ENCODE data around the gene INAFM2.
A peak's percentile ranks its signal among the peaks of the same experiment; 100 is the strongest.

Gene INAFM2

DNA sequence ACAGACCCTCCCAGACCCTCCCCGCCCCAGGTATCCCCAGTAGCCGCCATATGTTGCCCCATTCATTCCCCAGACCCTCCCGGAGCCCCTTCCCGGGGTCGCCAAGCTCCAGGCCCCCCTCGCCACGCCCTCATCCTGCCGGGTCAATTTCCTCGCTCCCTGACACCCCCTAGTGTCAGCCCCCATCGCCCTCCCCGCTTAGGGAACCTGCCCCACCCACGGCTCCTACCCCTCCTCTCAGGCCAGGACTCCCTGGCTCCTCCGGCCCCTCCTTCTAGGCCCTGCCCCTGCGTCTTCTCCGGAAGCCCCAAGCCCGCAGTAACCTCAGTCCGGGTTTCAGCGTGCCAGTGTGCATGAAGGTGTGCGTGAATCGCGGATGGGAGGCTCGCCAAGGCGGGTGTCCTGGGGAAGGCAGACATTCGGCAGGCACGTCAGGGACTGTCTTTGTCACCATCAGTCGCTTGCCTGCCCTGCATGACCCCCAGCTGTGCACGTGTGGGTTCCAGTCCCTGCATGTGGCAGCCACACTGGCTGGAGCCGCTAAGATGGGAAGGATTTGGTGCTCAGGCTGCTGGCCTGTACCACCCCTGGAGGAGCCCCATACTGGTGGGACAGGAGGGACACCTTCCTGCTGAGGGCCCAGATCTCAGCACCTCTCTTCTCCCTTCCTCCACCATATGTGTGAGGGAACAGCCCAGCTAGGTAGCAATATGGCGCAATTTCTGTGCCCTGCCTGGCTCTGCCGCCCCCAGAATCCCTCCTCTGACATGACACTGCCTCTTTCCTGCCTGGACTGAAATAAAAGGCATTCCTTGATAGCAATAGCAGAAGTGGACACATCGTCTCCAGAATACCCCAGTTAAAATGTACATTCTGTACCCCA lies 35.2 kb downstream of the INAFM2 start:
- no peak for DNase-seq (ENCODE audit: low read depth, low spot score)

DNA sequence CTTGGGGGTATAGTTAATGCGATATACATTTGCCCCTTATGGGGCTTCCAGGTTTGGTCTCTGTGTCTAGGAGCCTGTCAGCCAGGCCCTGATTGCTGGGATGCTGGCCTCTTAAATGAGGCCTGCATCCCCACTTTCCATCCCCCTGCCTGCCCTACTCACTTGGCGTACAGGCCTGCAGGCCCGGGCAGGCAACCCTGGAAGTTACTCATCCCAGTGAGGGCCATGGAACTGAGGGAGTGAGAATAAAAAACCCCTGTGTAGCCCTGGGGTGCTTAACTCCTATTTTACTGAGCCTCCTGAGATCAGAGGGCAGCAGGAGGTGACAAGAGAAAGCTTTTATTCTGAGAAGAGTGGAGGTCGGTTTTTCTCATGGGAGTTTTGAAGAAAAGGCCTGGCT lies 36.5 kb downstream of the INAFM2 start:
- no peak for DNase-seq (ENCODE audit: low read depth, low spot score)

DNA sequence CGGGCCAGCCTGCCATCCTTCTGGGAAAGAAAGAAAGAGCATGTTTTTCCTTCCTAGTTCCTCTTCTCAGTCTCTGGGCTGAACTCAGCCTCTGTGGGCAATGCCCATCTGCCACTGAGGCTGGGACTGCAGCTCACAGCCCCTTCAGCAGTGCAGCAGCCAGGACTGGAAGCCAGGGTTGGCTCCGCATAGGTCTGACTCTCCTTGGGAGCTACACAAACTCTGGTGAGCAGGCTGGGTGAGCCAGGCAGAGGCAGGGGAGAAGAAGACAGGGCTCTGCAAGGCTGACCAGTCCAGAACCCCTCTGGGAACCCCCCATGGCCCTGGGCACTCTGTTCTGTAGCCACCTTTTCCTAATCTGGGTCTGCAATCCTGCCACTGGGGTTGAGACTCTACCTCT lies 38.1 kb downstream of the INAFM2 start:
- DNase-seq (ENCODE audit: low read depth, low spot score), result no peak

DNA sequence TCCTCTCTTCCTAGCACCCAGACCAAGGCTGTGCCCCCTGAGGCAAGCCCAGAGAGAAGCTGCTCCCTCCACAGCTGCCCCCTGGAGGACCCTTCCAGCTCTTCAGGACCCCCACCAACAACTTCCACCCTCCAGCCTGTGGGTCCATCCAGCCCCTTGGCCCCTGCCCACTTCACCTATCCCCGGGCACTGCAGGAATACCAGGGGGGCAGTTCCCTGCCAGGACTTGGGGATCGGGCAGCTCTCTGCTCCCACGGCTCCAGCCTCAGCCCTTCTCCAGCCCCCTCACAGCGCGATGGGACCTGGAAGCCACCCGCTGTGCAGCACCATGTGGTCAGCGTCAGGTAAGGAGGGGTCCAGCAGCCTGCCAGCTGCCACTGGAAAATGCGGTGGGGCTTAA lies 40.1 kb downstream of the INAFM2 start:
- DNase-seq (ENCODE audit: low read depth, low spot score), result no peak

DNA sequence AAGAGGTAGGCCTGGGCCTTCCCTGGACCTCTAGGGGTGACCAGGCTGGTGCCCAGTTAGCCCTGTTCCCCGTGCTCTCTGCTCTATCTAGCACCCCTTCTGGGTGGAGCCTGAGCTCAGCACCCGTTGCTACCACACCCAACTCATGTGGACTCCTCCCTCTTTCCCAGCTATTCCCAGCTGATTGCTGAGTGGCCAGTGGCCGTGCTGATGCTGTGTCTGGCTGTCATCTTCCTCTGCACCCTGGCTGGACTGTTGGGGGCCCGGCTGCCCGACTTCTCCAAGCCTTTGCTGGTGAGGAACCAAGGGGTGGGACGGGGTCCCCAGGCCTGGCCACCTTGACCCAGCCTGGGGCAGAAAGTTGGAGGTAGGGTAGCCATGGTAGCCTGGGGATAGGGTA lies 40.8 kb downstream of the INAFM2 start:
- no peak for DNase-seq (ENCODE audit: low read depth, low spot score)

DNA sequence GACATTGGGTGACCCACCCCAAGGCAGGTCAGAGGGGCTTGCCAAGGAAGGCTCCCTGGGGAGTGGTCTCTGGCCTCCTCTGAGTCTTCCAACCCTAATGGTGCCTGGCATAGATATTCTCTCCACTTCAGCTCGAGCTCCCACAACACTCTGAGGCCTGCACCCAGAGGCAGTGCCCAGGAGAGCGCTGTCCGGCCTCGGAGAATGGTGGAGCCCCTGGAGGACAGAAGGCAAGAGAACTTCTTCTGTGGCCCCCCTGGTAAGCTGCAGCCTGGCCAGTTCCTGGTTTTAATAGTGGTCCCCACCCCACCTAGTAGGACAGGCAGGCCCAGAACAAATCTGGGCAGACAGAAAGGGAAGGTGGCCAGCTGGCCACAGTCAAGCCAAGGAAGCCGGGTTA lies 41.5 kb downstream of the INAFM2 start:
- no peak for DNase-seq (ENCODE audit: low read depth, low spot score)

DNA sequence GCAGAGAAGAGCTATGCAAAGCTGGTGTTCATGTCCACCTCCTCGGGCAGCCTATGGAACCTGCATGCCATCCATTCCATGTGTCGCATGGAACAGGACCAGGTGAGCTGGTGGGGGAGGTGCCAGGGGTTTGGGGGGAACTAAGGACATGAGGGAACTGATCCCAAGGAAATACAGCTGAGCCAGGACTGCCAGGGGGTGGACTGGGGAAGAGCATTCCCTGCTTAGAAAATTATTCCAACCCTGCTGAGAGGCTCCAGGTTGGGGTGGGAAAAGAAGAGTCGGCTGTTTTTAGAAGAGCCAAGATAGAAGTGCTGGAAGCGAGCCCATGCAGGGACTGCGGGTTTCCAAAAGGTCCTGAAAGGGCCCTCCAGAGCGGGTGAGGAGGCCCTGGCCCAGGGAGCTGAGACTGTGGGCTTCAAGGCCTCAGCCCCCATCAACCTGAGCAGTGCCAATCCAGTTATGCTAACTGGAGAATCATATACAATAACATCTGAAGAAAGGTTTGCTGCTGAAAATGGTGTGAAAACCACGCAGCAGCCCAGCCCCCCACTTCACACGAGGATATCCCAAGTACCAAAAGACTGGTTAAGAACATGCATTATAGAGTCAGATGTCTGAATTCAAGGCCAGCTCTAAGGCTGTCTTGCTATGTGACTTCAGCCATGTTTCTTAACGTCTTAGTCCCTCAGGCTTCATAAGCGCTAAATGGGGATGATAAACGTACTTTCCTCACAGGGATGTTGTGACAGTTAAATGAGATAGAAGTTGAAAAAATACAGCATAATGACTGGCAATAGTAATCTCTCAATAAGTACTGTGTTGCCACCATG lies 42.3 kb downstream of the INAFM2 start:
- no peak for DNase-seq (ENCODE audit: low read depth, low spot score)

DNA sequence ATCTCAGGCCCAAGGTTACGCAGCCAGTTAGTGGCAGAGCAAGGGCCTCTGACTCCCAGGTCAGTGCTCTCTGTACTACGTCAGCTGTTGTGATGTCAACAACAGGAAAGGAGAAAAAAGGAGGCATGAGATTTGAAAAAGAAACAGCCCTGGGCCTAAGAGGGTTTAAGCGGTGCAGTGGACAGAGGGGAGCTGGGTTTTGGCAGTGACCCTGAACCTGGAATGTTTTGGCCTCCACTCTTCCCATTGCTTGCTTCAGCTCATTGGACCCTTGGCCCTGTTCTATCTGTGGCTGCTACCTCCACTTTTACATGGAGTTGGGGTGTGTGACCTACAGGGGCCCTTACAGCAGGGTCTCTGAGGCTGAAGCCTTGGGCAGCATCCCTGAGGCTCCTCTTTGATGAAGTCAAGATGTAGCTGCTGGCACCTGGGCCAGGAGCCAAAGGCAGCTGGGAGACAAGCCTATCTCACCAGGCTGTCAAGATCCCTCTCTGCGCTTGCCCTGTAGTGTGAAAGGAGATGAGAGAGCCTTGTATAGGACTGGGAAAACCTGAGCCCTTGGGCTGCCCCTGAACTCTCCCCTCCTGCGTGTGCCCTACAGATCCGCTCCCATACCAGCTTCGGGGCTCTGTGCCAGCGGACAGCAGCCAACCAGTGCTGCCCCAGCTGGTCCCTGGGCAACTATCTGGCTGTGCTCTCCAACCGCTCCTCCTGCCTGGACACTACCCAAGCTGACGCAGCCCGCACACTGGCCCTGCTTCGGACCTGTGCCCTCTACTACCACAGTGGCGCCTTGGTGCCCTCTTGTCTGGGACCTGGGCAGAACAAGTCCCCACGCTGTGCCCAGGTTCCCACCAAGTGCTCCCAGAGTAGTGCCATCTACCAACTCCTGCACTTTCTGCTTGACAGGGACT lies 43.2 kb downstream of the INAFM2 start:
- DNase-seq (ENCODE audit: low read depth, low spot score), result no peak

DNA sequence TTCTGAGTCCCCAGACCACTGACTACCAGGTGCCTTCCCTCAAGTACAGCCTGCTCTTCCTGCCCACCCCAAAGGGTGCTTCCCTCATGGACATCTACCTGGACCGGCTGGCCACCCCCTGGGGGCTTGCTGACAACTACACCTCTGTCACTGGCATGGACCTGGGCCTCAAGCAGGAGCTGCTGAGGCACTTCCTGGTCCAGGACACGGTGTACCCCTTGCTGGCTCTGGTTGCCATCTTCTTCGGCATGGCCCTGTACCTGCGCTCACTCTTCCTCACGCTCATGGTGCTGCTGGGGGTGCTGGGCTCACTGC lies 43.8 kb downstream of the INAFM2 start:
- no peak for DNase-seq (ENCODE audit: low read depth, low spot score)

DNA sequence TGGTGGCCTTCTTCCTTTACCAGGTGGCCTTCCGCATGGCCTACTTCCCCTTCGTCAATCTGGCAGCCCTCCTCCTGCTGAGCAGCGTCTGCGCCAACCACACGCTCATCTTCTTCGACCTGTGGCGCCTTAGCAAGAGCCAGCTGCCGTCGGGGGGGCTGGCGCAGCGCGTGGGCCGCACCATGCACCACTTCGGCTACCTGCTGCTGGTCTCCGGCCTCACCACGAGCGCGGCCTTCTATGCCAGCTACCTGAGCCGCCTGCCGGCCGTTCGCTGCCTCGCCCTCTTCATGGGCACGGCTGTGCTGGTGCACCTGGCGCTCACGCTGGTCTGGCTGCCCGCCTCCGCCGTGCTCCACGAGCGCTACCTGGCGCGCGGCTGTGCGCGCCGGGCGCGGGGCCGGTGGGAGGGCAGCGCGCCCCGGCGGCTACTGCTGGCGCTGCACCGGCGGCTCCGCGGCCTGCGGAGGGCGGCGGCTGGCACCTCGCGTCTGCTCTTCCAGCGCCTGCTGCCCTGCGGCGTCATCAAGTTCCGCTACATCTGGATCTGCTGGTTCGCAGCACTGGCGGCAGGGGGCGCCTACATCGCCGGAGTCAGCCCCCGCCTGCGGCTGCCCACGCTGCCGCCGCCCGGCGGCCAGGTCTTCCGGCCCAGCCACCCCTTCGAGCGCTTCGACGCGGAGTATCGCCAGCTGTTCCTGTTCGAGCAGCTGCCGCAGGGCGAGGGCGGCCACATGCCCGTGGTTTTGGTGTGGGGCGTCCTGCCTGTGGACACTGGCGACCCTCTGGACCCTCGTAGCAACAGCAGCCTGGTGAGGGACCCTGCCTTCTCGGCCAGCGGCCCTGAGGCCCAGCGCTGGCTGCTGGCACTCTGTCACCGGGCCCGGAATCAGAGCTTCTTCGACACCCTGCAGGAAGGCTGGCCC lies 44.5 kb downstream of the INAFM2 start:
- peak; percentile 79 for DNase-seq (ENCODE audit: low read depth, low spot score)

DNA sequence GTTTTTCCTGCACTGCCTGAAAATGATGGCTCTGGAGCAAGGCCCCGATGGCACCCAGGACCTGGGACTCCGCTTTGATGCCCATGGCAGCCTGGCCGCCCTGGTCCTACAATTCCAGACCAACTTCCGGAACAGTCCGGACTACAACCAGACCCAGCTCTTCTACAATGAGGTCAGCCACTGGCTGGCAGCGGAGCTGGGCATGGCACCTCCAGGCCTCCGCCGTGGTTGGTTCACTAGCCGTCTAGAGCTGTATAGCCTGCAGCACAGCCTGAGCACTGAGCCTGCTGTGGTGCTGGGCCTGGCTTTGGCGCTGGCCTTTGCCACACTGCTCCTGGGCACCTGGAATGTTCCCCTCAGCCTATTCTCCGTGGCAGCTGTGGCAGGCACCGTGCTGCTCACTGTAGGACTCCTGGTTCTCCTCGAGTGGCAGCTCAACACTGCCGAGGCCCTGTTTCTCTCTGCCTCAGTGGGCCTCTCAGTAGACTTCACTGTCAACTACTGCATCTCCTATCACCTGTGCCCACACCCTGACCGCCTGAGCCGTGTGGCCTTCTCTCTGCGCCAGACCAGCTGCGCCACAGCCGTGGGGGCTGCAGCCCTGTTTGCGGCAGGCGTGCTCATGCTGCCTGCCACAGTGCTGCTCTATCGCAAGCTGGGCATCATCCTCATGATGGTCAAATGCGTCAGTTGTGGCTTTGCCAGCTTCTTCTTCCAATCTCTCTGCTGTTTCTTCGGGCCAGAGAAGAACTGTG lies 45.4 kb downstream of the INAFM2 start:
- DNase-seq (ENCODE audit: low read depth, low spot score), result no peak

DNA sequence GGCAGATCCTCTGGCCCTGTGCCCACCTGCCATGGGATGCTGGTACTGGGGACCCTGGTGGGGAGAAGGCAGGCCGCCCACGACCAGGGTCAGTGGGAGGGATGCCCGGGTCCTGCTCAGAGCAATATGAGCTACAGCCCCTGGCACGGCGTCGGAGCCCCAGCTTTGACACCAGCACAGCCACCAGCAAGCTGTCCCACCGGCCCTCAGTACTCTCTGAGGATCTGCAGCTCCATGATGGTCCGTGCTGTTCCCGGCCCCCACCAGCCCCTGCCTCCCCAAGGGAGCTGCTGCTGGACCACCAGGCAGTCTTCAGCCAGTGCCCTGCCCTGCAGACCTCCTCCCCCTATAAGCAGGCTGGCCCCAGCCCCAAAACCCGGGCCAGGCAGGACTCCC lies 46.0 kb downstream of the INAFM2 start:
- no peak for DNase-seq (ENCODE audit: low read depth, low spot score)

DNA sequence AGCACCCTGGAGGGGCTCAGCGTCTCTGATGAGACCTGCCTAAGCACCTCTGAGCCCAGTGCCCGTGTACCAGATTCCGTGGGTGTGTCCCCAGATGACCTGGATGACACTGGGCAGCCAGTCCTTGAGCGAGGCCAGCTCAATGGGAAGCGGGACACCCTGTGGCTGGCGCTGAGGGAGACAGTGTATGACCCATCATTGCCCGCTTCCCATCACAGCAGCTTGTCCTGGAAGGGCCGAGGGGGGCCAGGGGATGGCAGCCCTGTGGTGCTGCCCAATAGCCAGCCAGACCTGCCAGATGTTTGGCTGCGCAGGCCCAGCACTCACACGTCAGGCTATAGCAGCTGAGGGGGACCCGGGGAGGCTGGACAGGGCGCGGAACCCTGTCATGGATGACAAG lies 46.5 kb downstream of the INAFM2 start:
- no peak for DNase-seq (ENCODE audit: low read depth, low spot score)

DNA sequence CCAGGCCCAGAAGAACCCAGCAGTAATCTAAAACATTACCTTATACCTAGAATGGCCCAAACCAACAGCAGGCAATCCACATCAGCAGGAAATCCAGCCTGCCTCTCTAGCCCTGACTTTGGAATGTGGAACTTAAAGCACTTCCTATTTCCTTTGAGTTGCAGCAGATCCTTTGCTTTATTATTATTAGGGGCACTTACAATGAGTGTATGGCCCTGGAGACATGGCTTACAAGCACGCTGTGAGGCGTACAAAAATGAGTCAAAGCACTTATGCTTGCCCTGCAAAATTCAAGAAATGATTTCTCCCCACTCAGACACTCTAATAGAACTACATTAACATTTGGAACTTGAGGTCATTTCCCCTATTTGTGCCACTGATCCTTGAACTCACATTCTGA lies 49.5 kb downstream of the INAFM2 start:
- DNase-seq (ENCODE audit: low read depth, low spot score), result no peak

Measured in iPS DF 19.7 (cell line).